Medulla oblongata (tissue), 1 donor: Measurements from ENCODE around the gene BBS4.
A peak's percentile ranks its signal among the peaks of the same experiment; 100 is the strongest.
"Not testable (repeated sequence)": the region's sequence is repeated elsewhere in the genome, so short reads cannot be mapped to it uniquely, and the experiment has no call there.

ENCODE experiments used
- DNase-seq: peaks from one replicate; pipeline ENCODE4 v3.0.0-alpha.2; 2015; ENCODE audit errors: extremely low spot score

BBS4 gene, protein sequence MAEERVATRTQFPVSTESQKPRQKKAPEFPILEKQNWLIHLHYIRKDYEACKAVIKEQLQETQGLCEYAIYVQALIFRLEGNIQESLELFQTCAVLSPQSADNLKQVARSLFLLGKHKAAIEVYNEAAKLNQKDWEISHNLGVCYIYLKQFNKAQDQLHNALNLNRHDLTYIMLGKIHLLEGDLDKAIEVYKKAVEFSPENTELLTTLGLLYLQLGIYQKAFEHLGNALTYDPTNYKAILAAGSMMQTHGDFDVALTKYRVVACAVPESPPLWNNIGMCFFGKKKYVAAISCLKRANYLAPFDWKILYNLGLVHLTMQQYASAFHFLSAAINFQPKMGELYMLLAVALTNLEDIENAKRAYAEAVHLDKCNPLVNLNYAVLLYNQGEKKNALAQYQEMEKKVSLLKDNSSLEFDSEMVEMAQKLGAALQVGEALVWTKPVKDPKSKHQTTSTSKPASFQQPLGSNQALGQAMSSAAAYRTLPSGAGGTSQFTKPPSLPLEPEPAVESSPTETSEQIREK

DNA sequence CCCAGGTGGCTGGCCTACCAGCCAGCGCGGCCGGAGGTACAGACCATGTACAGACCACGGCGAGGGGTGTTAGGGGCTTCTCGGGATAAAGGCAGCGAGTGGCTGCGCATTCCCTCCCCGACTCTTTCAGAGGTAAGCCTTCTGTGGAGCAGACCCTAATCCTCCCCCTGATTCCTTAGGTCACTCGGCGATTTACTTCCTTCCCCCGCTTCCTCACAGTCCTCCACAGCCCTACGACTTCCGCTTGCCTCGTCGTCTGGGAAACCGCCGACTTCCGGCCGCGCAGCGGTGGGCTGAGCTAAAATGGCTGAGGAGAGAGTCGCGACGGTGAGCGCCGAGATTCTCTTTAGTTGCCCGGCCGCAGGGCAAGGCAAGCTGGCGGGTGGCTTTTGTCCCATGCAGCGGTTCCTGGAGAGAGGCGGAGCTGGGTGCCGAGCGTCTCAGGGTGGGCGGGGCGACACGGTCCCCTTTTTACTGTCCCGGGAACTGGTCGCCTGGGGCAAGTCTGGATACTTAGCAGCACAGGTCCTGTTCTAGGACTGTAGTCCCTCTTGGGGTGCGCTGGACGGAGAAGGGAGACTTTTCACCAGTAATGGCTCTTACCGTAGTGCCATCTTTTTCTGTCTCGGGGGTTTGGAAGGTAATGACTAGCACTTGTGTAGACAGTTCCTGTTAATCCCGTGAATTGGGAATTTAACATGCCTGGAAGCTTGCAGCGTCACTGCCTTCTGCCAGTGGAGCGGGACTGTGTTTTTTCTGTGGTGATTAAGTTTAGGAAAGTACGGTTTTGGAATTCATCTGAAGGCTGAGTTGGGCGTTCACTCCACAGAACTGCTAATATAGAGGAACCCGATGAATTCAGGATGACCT is at the start of gene BBS4, which contains the start of gene HIGD2B:
TSS of gene BBS4 (plus strand) at position 283 of the 870 bp plus-strand sequence. CDS start at position 304, 21 bp downstream.
TSS of gene HIGD2B (minus strand) at position 258 of the 870 bp plus-strand sequence. CDS start 9,808 bp downstream, outside the sequence.
- peak; percentile 90 for DNase-seq

DNA sequence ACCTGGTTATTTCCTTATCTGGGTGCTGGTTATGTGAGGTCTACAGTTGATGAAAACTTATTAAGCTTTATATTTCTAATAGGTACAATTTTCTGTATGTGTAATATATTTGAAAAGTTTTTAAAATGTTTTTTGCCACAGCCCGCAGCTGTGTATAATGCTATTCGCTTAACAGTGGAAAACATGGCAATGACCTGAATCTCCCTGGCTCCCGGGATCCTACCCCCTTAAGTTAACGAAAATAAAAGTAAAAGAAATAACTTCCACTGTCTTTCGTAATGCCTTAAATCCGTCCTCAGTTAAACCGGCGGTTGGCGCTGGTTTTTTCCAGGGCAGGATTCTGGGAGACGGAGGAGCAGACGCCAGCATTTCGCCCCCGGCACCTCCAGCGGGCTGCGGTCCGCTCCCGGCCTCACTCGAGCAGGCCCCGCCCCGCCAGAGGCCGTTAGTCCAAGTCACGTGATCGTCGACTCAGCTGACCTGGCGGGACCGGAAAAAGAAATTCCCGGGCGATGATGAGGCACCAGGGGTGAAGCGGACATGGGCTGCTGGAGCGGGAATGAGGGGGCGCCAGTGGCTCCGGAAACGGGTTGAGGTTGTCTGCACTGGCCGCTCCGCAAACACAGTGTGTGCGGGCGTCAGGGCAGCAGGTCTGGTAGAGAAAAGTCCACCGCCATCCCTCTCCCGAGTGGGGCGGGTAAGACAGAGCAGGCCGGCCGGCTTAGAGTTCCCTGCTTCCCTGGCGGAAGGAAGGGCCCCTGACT is 49.3 kb upstream of the BBS4 start:
- DNase-seq = peak; percentile 85

DNA sequence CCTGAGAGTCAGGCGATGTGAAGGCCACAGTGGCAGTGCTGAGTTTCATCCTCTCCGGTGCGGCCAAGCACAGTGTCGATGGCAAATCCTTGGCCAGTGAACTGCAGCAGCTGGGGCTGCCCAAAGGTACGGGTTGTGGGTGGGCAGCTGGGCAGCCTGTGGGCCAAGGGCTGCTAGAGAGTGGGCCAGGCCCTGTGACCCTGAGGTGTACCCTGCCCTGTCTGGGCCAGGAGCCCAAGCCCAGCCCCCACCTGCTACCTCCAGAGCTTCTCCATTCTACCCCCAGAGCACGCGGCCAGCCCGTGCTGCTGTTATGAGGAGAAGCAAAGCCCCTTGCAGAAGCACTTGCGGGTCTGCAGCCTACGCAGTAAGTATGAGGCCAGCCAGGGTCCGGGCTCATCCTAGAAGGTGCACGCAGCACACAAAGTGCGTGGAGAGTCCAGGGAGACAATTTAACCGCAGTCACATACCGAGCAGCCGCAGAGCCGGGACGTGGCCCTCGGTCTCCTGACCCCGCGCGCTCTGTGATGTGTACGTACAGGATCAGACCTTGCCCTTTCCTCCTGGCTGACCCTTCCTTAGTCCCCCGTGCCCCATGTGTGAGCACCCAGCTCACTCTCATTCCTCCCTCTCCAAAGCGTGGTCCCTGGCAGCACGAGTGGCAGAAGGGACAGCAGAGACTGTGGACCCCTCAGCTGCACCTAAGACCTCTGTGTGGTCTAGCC is 46.1 kb upstream of the BBS4 start:
- DNase-seq = not testable (repeated sequence)

DNA sequence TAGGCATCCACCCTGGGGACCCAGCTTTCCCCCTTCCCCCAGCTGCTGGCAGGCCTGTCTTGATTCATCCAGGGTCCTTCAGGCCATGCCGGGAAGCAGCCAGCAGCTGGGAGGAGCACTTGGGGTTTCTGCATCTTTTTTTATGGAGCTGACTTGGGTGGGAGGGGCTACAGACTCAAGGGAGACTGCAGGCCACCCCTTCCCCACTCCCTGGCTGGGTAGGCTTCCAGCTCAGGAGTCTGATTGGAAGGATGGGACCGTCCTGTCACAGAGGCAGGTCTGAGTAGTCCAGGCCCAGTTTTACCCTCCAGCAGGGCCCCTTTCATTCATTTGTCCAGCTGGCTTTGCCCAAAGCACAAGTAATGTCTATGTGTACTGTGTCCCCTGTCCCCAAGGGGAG is 43.7 kb upstream of the BBS4 start:
- DNase-seq = not testable (repeated sequence)

DNA sequence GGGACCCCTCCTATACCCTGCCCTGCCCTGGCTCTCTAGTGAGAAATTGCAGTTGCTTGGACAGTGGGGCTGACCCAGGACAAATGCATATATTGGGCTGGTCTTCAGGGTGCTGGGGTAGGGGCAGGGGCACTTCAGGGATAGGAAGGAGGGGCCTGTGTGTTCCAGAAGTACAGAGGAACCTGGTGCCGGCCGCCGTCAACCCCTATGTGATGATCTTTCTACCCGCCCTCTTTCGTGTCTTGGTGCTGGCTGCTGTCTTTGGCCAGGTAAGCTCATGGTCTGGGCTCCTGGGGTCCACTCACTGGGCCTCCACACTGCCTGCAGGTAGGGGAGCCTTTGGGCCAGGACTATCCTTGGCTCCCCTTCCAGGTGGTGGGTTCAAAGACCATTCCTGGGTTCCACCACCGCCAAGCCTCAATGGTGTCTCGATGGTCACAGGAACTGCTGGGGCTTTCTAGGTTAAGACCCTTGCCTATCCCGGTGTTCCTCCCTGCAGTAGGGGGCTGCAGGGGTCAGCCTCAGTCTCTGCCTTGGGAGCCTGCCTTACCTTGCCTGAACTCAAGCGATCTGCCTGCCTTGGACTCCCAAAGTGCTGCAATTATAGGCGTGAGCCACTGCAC is 37.3 kb upstream of the BBS4 start:
- DNase-seq = not testable (repeated sequence)

DNA sequence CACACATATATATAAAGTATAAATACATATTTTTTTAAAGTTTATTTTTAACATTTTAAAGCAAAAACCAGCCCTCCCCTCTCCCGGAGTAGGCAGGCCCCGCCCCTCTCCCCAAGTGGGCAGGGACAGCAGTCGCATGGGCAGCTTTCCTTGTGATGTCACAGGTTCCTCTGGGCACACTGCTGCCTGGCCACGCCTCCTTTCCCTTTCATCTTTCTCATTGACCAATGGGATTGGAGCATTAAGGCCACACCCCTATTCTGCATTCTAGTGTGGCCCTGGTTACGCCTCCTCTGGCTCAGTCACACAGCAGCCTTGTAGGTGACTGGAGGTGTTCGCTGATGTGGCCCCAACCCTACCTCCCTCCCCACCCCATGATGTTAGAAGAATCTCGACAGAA is 31.6 kb upstream of the BBS4 start, which contains the start of gene GOLGA6B:
TSS of gene GOLGA6B (plus strand) at position 301 of the 400 bp plus-strand sequence. CDS start at position 342, 41 bp downstream.
- not testable (repeated sequence) for DNase-seq

- not testable (repeated sequence) for DNase-seq
Measured at GRCh38 chr15:72656014-72656413, 30.0 kb upstream of the BBS4 start.

DNA sequence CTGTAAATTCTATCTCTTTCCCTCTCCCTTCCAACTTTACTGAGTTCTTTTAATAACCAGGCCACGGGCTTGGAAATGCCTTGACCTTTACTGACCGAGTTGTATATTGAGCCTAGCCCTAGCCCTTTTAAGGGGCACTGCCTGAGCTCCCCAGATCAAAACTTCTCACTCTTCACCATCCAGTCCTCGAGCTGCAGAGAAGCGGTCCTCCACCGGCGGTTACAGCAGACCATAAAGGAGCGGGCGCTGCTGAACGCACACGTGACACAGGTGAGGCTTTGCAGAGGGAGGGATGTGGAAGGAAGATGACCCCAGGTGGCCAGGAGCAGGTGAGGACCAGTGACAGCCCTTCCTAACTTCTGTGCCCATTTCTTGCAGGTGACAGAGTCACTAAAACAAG is 24.9 kb upstream of the BBS4 start:
- DNase-seq = not testable (repeated sequence)

- DNase-seq = not testable (repeated sequence)
Measured at GRCh38 chr15:72663931-72664330, 22.1 kb upstream of the BBS4 start.

DNA sequence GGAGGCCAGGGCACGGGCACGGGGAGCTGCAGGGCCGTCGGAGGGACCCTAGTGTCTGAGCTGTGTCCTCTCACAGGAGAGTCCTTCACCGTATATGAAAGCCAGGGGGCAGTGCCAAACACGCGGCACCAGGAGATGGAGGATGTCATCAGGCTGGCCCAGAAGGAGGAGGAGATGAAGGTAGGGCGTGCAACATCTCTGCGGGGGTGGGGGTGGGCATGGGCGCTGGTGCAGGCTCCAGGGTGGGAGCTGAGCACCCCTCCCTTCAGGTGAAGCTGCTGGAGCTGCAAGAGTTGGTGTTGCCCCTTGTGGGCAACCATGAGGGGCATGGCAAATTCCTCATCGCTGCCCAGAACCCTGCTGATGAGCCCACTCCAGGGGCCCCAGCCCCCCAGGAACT is 20.3 kb upstream of the BBS4 start:
- DNase-seq = not testable (repeated sequence)

DNA sequence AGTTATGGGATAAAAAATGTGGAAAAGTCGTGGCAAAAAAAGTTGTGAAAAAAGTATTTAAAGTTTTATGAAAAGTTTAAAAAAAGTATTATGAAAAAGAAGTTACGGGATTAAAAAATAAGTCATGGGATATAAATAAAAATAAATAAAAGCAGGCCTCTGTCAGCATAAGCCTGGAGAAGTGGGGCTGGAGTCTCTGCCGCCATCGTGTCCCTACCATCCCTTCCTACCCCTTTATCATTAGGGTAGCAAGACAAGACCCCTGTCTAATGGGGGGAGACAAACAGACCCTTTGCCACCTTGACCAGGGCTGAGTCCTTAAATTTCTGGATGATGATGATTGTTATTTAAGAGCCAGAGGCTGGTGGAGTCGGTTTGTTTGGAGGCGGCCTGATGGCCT is 16.2 kb upstream of the BBS4 start:
- not testable (repeated sequence) for DNase-seq

- peak; percentile 77 for DNase-seq
Measured at GRCh38 chr15:72670656-72671352, 15.2 kb upstream of the BBS4 start.

GRCh38 chr15:72671525-72671924 is 14.5 kb upstream of the BBS4 start:
- DNase-seq = no peak

GRCh38 chr15:72676838-72677237 is 9.2 kb upstream of the BBS4 start:
- no peak for DNase-seq

GRCh38 chr15:72680931-72681330 is 5.1 kb upstream of the BBS4 start:
- DNase-seq = no peak

GRCh38 chr15:72682772-72683171 is 3.2 kb upstream of the BBS4 start:
- no peak for DNase-seq

DNA sequence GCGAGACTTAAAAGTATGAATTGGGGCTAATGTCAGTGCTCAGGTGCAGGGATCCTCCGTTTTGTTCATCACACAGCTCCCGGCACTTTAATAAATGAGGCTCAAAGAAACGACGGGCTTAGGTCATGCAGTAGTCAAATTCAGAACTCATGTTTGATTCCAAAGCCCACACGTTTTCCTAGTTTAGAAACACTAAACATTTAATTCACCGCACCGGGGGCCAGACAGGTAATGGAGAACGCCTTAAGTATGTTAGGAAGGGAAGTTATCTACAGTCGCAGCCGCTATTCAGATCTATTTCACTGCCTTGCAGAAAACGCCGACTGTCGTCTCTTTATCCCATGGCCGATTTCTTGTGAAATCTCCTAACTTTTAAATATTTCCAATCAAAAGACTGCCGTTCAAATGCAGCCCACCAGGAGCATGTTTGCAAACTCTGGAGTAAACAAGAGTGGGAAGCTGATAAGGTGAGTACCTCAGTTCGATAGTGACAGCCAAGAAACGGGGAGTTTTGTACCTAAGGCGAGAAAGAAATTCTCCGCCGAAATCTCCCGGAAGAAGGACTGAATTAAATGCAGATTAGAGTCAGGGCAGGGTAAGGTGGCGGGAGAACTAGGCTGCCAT is 594 bp upstream of the BBS4 start:
- DNase-seq = peak; percentile 10

DNA sequence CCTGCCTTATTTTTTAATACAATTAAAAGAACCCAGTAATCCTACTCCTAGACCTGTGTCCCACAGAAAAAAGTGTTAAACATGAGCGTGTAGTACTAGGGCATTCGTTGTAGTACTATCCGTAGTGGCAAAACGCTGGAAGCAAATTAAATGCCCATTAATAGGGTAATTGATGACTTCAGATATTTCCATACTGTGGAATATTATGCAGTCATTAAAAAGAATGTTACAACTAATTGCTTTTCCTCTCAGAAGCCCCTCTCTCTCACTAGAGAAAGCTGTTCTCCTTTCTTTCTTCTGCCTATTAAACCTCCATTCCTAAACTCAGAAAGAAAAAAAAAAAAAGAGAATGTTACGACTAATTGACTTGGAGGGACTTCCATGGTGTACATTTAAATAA is 2.7 kb downstream of the BBS4 start:
- DNase-seq = no peak

- DNase-seq = no peak
Measured at GRCh38 chr15:72690938-72691337, 4.9 kb downstream of the BBS4 start.
